ENCODE data around the gene ABO.
"Not testable (repeated sequence)": the region's sequence is repeated elsewhere in the genome, so short reads cannot be mapped to it uniquely, and the experiment has no call there.

Gene ABO

DNA sequence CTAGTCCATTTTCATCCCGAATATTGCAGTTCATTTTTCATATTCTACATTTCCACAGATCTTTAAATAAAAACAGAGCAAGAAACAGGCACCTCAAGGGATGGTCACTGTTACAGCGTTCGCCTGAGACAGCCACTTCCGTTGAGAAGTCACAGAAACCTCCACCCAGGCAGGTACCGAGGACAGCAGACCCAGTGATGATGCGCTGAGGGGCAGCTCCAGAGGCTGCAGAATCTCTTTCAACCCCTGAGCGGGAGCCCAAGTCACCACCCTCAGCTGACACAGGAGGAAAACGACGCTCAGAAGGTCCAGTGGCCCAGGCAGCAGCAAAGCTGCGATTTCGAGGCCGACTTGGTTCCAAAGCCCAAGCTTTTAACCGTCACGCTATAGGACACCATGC lies 32.8 kb downstream of the ABO start:
- DNase-seq, result no peak

DNA sequence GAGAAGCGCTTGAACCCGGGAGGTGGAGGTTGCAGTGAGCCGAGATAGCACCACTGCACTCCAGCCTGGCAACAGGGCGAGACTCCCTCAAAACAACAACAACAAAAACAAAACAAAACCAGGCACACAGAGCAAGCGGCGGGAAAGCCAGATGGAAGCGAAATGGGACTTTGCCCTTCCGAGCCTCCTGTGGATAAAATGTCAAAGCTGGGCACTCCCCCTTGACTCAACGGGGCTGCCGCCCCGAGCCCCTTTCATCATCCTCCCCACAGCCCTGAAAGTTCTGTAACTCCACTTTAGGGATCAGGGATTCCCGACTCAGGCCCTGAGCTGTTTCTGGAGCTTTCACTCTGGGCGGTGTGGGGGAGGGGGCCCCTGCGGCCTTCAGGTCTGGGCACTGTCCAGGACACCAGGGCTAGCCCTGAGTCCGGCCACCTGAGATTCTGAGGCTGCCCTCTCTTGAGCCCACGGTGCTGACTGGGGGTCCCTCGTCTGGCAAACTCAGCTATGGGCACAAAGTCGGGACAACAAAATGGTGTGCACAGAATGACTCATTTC lies 35.4 kb downstream of the ABO start:
- DNase-seq, result no peak

DNA sequence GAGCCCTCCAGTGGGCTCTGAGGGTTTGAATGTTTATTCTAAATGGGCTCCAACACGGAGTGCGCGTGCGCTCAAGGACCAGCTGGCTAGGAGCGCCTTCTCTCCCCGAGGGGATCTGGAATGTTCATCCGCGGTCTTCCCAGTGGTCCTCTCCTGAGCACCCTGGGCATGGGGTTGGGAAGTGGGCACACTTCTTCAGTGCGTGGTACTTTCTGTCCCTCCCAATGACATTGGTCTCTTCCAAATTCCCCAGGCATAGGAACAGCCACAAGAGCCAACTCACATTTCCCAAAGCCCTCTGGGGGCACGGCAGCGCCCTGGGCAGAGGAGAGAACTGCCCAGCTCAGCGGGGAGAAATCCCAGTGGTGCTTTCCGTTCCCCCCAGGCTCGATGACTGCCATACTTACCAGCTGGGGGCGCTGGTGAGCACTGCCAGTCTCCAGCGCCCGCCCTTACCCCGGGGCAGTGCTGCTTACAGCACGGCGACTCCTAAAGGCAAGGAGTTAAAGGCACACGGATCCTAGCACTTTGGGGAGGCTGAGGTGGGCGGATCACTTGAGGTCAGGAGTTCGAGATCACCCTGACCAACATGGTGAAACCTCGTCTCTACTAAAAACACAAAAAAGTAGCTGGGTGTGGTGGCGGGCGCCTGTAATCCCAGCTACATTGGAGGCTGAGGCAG lies 36.0 kb downstream of the ABO start:
- DNase-seq, result peak; percentile 36

DNA sequence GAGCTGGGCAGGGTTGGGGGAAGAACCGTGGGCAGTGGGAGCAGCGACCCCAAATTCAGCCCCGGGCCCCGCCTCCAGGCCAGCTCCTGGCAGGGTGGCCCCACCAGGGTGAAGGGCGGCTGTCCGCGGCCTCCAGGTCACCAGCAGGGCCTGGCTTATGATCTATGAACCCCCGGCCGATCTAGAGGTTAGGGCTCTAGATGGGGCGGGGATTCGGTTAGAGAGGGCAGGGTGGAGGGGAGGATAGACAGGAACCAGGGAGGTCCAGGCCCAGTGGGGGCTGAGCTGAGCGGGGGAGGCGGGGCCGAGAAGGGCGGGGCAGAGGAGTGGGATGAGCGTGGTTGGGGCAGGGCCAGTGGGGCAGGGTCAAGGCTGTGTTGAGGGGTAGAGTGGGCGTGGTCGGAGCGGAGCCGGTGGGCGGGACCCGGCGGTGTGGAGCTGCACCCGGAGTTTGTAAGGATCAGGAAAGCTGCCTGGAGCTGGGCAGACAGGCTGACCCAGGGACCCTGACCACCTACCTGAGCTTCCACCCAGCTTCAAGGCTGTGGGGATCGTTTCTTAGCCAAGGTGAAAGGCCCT lies 36.6 kb downstream of the ABO start:
- peak; percentile 43 for DNase-seq

DNA sequence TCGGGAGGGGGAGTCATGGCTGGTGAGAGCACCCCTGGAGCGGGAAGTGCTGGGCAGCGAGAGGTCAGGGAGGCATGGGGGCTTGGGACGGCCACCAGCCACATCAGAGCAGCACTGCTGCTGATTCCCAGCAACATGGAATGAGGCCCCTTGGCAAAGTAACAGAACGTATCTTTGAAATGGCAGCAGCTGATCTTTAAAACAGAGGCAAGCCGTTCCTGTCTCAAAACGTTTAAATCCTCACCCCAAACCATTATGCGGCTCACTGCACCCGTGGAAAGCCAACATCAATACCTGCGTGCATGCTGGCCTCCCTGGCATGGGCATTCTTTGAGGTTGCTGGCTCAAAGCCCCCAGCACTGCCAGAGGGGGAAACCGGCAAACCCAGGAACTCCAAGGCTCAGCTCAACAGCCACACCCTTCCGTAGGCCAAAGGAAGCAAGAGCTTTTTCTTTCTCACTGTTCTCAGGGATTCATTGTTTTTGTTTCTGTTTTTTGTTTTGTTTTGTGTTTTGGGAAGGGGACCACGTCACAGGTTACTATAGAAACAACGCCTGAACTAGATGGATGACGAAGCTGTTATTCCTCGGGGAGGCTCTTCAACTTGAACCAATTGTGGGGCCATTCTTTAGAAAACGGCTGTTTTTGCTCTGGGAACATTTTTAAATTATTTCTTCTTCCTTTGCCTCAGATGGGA lies 37.8 kb downstream of the ABO start:
- peak; percentile 4 for DNase-seq

DNA sequence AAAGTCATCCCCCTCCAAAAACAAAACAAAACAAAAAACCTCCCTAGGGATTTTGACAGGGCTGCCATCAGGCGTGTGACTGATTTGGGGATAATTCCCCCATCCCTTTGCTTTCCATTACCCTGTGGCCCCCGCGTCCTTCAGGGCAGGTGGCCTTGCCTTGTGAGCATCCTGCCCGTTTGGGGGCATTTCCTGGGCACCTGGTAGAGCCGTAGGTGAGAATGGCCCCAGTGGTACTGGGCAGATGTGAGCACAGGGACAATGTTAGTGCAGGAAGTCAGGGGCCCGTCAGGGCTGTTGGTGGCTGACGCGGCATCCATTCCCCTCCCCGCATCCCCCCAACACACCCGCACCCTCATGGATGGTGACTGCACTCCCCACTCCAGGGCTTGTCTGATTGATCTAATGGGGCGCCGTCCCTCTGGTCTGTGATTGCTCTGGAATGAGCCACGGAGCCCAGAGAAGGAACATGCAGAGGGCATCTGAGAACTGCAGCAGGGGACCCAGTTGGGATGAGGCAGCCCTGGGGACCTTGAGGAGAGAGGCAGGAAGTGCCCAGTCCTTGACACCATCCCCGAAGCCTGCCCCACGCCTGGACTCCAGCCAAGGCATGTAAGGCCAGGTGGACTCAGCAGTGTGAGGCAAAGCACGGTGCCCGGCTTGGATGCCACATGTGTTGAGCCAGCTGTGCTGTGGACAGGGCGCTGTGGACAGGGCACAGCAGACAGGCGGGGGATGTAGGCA lies 38.5 kb downstream of the ABO start:
- DNase-seq, result not testable (repeated sequence)

DNA sequence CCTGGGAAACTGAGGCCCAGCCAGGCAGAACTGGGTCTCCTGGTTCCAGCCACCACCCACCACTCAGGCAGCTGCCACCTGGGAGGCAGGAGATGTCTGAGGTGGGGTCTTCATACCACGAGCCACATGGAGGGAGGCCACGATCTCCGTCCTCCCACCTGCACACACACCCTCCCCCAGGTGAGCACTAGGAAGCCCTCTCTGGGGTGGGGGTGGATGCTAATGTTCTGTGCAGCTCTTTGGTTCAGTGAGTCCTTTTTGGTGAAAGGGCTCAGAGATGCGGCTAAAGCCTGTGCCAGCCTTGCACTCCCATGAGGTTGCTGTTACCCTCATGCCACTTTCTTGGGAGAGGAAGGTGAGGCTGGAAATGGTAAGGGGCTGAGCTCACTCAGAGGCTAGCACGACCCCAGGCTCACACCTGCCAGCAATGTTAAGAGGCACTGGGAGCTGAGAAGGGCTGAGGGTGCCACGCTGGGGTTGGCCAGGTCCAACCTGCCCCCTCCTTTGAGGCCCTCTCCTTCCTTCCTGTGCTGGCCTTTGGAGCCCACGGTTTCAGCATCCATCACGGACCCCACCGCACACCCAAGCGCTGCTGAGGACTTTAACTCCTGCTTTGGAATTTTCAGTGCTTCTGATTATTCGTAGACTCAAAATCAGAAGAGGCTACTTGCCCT lies 39.3 kb downstream of the ABO start:
- no peak for DNase-seq

DNA sequence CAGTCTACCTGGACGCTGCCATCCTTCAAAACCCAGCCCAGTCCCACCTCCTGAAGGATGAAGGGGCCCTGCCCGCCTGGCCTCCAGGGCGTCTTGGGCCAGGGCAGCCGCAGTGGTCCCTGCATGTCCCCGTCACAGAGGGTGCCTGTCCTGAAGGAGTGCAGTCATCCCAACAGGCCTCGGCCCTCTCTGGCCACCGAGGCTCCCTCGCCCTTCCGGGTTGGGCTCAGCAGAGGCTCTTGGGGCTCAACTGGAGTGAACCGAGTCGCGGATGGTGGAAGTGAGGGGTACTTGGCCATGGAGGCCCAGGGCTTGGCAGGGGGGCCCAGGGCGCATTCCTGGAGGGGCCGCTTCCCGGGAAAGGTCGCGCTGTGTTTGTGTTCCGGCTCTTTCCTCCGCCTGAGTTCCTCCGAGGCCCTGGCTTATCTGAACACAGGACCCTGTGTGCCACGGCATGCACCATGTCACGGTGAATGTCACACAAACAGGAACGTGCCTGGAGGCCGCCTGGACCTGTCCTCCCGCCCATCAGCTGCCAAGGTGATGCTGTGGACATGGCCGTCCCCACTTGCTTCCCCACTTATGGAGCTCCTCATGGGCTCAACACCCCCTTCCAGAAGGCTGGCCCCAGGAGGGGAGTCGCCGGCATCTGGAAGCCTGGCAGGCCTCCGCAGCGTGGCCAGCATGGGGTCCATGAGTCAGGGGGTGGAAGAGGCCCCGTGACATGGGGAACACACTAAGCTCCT lies 40.3 kb downstream of the ABO start:
- DNase-seq, result no peak

DNA sequence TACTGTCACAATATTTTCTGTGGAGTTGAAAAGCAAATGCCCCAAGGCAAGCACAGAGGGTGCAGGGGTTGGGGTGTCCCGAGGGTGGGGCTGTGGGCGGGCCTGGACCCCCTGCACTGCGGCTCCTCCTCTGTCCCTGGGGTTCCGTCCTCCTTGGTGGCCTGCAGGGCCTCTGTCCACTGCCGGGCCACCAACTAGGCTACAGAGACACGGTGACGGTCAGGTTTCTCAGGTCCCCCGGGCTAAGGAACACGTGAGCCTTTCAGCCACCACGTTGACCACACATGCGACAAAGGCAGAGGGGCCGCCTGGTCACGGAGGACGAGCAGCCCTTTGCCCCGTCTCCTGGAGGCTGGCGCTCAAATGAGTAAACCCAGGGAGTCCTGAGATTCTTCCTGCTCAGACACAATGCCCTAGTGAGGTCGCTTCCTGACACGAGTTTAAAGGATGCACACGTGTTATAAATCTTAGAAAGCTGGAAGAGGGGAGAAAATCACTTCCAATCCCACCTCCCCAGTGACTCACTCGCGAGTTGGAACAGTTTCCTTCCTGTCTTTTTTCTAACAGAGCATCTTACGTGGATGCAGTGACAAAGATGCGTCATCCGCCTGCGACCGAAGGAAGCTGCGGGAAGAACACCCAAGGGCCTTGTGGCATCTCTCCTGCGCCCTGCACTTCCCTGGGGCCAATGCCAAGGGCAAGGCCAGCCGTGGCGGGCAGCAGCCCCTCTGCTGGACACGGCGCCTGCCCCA lies 41.1 kb downstream of the ABO start:
- DNase-seq, result no peak

DNA sequence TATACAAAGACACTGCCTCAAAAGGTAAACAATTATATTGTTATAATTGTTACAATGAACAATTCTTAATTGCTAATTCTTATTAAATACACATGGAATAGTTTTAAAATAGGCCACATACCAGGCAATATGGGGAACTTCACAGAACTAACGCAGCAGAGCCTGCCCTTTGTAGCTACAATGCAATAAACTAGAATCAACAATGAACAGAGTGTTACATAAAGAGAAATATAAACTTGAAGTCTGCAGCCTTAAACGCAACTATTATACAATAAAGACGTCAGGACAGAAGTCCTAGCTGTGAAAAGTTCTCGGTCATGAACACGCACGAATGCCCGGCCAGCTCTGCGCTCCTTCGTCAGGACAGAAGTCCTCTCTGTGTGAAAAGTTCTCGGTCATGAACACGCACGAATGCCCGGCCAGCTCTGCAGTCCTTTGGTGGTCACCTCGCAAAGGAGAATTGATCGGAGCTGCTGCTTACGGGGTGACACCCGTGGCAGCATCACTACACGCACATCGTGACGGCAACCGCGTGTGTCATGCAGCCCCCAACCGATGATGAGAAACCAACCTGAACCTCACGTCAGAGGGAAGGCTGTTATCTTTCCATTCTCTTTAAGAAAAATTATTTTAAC lies 43.0 kb downstream of the ABO start:
- not testable (repeated sequence) for DNase-seq

DNA sequence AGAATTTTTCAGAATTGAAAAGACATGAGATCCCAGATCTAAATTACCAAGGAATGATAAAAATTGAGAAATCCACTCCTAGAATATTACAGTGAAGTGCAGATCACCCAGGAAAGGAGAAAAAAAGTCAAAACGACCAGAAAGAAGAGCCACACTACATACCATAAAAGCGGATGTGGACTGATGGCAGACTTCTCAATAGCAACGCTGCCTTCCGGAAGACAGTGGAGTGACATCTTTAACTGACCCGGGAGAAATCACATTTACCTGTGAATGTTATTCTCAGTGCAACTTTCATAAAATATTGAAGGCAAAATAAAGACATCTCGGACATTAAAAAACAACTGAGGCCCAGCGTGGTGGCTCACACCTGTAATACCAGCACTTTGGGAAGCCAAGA lies 44.5 kb downstream of the ABO start:
- not testable (repeated sequence) for DNase-seq

DNA sequence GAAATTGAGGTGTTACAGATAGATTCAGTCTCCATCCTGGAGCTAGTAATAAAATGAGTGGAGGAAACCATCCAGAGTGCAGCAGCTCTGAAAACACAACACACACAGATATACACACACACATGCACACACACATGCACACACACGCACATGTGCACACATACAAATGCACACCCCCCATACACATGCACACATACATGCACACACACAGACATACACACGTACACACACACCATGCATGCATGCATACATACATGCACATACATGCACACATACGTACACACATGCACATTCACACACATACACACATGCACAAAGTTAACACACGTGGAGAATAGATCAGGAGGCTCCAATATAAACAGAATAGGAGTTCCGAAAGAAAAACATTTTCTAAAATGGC lies 44.9 kb downstream of the ABO start:
- DNase-seq, result no peak

DNA sequence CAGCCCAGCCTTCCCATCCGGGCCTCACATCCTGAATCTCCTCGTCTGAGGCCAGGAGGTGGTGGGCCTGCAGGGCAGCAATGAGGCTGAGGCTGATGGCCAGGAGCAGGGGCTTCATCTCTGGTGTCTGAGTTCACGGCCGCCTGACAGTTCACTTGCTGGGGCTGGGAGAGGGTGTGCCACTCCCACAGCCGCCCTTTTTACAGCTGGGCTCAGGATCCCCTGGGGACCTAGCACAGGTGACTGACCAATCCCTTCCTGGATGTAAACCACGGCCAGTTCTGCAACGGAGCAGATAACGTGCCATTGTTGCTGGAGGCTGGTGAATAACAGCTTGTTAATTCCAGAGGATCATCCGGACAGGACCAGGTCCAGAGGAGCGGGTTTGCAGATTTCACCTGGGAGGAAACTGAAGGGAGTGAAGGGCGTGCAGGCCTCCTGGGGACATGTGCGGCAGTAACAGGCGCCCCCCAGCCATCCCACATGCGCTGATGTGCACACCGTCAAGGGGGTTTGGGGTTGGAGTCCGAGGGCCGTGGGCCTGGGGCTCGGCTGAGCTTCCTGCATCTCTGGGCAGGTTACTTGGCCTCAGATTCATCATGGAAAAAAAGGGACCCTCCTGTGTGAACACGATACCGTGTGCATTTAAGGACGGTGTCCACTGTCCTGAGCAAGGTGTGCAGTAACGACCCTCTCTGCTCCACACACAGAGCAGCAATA lies 46.4 kb downstream of the ABO start:
- not testable (repeated sequence) for DNase-seq

DNA sequence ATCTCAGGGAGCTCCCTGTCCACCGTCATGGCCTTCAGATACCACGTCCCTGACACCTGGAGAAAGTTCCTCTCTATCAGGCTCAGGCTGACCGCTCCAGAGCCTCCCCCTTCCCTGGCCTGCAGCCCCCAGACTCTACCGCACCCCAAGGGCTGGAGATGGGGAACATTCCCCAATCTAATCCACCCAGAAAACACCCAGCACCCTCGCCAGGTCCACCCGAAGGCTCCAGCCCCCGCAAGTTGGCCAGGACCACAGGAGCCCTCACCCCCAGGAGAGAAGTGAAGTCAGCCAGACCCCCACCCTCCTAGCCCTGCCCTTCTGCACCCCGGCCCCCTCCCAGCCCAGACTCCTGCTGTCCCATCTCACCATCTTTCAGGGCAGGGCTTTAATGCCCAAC lies 47.0 kb downstream of the ABO start:
- DNase-seq, result not testable (repeated sequence)

DNA sequence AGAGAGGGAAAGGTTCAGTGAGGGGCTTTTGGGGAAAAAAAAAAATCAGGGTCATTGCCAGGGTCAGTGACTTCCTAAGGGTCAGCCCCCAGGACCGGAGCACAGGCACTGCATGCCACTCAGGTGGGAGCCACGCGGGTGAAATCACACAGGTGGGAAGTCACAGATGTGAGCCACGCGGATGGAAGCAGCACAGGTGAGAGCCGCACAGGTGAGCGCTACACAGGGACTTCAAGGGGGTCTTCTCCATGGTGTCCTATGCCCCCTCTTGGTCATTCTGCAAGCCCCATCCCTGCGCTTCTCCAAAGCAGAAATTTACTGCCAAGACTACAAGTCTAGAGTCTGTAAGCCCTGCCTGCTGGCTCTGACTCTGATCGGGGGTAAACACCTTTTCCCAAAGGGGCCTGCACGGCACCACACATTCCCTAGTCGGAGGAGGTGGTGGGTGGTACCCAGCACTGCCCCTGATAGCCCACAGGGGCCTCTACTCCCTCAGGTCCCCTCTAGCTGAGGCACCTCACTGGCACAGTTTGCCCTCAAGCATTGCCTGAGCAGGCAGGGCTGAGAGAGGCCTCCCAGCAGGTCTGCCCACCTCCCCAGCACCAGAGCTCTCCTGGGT lies 47.6 kb downstream of the ABO start:
- DNase-seq, result no peak

DNA sequence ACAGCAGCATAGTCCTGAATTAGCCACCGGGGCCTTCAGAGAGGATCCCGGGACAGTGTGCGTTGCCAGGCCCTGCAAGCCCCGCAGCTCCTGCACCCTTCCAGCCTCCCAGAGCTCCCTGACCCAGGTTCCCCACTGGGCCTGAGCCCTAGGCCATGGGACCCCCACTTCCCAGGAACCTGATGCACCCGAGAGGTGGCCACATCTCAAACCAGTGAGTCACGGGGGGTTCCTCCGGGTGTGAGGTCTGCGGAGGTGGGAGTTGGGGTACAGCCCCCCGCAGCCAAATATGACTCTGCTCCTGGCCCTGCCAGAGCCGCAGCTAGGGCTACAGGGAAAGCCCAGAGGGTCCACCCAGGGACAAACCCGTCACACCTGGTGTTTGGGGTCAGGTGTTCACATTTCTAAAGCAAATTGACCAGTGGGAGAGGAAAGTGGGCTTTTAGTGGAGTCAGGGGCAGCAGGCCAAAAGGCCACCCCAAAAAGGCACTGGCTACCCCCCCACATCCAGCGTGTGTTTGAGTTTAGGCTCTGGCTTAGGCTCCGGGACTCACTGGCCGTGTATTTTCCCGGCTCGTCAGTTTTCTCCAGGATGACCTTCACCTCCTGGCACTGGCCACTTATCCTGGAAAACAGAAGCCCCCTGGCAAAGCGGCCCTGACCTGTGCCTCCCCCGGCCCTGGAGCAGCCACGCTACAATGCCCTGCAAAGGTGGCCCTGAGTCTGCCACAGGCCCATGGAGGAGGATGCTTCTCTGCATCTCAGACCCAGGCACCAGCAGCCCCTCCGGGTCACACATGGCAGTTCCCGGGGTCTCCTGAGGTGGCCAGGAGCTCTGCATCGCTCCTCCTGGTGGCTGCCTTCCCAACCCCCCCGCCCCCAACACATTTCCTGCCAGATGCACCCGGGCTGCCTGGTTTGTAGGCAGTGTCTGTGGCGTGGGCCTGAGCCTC lies 48.5 kb downstream of the ABO start:
- no peak for DNase-seq

DNA sequence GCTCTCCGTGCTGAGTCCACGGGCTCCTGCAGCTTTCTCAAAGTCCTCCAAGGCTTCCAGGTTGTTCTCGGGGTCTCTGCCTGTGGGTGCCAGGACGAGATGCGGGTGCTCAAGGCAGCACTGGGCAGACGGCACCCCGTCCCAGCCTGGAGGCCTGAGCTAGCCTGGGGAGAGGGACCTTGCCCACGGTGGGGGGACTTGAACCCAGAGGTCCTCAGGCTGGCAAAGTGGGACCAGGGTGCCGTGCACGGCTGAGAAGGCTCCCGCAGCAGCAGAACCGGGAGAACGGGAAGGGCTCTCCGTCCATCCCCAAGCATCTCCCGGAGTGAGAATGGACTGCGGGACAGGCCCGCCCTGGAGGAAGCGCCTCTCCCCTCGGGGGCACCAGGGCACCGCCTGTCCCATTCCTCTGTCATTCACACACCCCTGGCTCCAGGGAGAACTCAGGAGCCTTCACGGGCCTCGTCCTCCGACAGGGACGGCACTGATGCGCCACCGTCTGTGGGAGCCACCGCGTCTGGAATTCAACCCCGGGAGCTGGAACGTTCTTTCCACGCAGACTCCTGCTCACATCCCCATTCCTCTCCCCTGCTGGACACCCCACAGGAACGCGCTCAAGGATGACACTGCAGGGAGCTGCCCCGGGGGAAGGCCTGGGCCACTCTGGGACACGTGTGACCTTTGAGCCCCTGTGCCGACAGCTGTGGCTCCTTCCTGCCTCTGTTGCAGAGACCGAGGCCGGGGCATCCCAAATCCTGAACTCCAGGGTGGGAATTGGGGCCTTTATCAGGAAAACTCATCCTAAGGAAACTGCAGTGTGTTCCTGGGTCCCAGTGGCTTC lies 49.6 kb downstream of the ABO start:
- no peak for DNase-seq
